ENCODE measurements around the gene CTXN3.

GRCh38 chr5:127700237-127700766 is 51.4 kb downstream of the CTXN3 start:
- TF ChIP-seq, protein P1, sequence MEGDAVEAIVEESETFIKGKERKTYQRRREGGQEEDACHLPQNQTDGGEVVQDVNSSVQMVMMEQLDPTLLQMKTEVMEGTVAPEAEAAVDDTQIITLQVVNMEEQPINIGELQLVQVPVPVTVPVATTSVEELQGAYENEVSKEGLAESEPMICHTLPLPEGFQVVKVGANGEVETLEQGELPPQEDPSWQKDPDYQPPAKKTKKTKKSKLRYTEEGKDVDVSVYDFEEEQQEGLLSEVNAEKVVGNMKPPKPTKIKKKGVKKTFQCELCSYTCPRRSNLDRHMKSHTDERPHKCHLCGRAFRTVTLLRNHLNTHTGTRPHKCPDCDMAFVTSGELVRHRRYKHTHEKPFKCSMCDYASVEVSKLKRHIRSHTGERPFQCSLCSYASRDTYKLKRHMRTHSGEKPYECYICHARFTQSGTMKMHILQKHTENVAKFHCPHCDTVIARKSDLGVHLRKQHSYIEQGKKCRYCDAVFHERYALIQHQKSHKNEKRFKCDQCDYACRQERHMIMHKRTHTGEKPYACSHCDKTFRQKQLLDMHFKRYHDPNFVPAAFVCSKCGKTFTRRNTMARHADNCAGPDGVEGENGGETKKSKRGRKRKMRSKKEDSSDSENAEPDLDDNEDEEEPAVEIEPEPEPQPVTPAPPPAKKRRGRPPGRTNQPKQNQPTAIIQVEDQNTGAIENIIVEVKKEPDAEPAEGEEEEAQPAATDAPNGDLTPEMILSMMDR (IDR thresholded peaks at IDR 0.05; ENCODE audit: poor library complexity, severe bottlenecking): no peak
- TF ChIP-seq TAF1 (IDR thresholded peaks at IDR 0.05; ENCODE audit: low read depth) (no peak), POLR2AphosphoS5 (IDR thresholded peaks at IDR 0.05) (no peak), EP300 (conservative IDR thresholded peaks at IDR 0.05; ENCODE audit: poor library complexity, severe bottlenecking) (no peak), EZH2 (IDR thresholded peaks at IDR 0.05; ENCODE audit: borderline replicate concordance, insufficient read depth, low read length, poor library complexity, severe bottlenecking) (no peak), MXI1 (conservative IDR thresholded peaks at IDR 0.05; ENCODE audit: poor library complexity, severe bottlenecking) (no peak)
- TF ChIP-seq, protein P2, sequence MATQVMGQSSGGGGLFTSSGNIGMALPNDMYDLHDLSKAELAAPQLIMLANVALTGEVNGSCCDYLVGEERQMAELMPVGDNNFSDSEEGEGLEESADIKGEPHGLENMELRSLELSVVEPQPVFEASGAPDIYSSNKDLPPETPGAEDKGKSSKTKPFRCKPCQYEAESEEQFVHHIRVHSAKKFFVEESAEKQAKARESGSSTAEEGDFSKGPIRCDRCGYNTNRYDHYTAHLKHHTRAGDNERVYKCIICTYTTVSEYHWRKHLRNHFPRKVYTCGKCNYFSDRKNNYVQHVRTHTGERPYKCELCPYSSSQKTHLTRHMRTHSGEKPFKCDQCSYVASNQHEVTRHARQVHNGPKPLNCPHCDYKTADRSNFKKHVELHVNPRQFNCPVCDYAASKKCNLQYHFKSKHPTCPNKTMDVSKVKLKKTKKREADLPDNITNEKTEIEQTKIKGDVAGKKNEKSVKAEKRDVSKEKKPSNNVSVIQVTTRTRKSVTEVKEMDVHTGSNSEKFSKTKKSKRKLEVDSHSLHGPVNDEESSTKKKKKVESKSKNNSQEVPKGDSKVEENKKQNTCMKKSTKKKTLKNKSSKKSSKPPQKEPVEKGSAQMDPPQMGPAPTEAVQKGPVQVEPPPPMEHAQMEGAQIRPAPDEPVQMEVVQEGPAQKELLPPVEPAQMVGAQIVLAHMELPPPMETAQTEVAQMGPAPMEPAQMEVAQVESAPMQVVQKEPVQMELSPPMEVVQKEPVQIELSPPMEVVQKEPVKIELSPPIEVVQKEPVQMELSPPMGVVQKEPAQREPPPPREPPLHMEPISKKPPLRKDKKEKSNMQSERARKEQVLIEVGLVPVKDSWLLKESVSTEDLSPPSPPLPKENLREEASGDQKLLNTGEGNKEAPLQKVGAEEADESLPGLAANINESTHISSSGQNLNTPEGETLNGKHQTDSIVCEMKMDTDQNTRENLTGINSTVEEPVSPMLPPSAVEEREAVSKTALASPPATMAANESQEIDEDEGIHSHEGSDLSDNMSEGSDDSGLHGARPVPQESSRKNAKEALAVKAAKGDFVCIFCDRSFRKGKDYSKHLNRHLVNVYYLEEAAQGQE (IDR thresholded peaks at IDR 0.05; ENCODE audit: borderline replicate concordance): no peak

Measured in neural cell (in vitro differentiated cells).